ENCODE results near the gene TEX47.

DNA sequence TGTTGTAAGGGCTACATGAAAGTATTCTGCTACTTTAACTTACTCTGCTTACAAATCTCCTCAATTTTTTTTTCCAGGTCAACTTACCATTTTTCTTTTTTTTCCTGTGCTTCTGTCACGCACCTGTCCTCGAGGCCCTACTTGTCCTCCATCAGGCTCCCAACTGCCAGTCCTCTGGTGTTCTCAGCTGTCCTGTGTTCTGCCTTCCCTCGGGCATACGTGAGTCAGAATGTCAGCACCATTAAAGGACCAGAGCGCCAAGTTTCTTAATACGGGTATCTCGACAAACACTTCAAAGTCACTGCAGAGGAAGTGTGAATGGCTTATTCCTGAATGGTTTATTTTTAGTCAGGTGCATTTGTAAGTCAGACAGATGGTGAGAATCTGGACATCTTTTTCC lies at the start of gene TEX47:
- no peak for TF ChIP-seq BHLHE40 (IDR thresholded peaks at IDR 0.05; ENCODE audit: borderline replicate concordance)
- TF ChIP-seq ELF4 (IDR thresholded peaks at IDR 0.05), result no peak
- TF ChIP-seq CTBP1 (IDR thresholded peaks at IDR 0.05; ENCODE audit: borderline replicate concordance), result no peak
- TF ChIP-seq ZNF384 (IDR thresholded peaks at IDR 0.05), result no peak
- no peak for TF ChIP-seq HDGF (IDR thresholded peaks at IDR 0.05; ENCODE audit: borderline replicate concordance)
- TF ChIP-seq SP1 (IDR thresholded peaks at IDR 0.05), result no peak
- TF ChIP-seq NFRKB (IDR thresholded peaks at IDR 0.05), result no peak
- no peak for TF ChIP-seq FOXK2 (IDR thresholded peaks at IDR 0.05)
- no peak for TF ChIP-seq TARDBP (IDR thresholded peaks at IDR 0.05)
- no peak for TF ChIP-seq SUZ12 (IDR thresholded peaks at IDR 0.05)
- no peak for TF ChIP-seq LEF1 (IDR thresholded peaks at IDR 0.05; ENCODE audit: borderline replicate concordance)
- TF ChIP-seq FOXA1 (IDR thresholded peaks at IDR 0.05), result no peak
- no peak for TF ChIP-seq FOXM1 (IDR thresholded peaks at IDR 0.05; ENCODE audit: borderline replicate concordance)
- TF ChIP-seq, protein P1, sequence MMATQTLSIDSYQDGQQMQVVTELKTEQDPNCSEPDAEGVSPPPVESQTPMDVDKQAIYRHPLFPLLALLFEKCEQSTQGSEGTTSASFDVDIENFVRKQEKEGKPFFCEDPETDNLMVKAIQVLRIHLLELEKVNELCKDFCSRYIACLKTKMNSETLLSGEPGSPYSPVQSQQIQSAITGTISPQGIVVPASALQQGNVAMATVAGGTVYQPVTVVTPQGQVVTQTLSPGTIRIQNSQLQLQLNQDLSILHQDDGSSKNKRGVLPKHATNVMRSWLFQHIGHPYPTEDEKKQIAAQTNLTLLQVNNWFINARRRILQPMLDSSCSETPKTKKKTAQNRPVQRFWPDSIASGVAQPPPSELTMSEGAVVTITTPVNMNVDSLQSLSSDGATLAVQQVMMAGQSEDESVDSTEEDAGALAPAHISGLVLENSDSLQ (IDR thresholded peaks at IDR 0.05), result no peak
